ENCODE results near the gene PCGF1.

The PCGF1 gene

DNA sequence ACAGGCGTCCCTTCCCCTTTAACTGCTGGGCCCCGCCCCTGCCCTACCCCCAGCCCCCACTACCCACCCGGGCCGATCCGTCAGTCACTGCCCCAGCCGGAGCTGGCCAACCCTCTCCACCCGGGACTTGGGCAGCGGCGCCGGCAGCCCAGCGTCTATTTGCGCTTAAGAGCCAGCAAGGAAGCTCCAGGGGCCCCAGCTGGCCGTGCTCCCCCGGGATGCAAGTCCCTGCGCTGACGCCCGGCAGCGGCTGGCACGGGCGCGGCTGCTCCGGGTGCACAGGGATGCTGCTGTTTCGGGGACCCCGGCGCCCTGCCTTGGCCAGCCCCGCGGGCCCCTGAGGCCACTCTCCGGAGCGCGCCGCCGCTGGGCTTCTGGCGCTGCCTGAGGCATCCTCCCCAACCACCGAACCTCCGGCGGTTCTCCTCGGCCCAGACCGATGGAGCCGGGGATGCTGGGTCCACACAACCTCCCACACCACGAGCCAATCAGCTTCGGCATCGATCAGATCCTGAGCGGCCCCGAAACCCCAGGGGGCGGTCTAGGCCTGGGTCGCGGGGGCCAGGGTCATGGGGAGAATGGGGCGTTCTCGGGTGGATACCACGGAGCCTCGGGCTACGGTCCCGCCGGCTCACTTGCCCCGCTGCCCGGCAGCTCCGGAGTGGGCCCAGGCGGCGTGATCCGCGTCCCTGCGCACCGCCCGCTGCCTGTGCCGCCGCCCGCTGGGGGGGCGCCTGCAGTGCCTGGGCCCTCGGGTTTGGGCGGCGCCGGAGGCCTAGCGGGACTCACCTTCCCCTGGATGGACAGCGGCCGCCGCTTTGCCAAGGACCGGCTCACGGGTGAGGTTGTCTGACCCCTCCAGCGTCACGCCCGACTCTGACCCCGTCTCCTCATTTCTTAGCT is 7.1 kb upstream of the PCGF1 start, which contains the start of gene TLX2:
TLX2 (plus strand) TSS at position 83 of the 903 bp plus-strand sequence; CDS start at position 440, 357 bp downstream.
- DNase-seq, result peak in 3 of 4 experiments; percentile 18 to 46 (median 39)

DNA sequence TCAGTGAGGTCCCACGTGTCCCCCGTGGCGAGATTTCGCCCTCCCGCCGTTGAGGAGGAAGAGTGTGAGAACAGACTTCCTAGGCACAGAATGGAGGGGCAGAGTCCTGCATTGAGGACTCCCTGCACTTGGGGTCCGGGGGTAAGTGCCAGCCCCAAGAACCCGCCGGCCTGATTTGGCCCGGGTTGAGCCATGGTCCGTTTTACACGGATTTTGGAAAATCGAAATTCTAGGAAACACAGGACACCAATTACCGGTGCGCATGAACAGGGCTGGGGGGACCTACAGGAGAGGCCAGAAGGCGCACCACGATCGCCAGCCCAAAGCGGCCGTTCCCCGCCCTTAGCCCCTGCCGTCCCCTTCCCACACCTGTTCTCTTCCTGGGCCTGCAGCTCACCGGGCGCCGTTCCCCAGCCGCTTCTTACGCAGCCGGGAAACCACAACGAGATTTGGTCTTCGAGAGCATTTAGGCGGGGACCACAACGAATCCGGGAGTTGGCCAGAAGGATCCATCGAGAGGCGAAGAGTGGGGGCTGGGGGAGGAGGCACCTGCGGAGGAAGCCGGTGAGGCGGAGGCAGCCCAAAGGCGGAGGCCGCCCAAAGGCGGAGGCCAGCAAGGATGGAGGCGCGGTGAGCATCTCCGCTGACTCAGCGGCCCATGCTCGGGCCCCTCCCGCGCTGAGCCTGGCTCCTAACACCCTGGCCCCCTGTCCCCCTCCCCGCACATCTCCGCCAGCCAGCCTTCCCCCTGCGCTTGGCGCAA is 6.3 kb upstream of the PCGF1 start:
- no peak for DNase-seq

DNA sequence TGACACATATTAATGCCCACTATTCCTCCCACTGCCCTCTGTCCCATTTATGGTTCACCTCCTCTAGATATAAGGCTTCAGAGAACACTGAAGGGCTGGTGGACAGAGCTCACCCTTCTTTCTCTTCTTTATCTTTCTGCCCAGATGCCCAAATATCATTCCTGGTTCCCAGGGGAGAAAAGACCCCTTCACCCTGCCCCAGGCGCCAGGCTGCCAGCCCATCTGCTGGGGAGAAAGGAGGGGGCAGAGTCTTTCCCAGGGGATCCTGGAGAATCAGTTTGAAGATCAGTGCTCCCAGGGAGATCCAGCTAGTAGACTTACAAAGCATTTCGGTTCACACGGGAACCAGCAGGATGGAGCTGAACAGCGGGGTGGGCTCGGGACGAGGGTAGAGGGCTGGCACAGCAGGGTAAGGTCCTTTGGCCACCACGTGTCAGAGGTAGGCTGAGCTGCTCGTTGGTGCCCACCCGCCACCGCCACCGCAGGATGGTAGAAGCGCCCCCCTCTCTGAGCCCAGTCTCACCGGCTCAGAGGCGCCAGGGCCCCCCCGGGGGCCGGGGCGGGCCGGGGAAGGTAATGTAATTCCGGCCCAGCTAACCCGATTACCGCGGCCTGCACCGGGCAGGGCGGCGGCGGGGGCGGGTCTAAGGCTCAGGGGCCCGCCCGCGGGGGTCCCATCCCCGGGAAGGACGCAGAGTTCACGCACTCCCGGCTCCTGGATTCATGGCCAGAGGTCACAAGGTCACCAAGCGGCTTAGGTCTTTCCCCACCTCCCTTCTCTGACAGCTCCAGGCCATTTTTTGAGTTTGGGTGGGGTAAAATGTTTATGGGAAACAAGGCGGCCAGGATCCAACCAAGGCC is 5.5 kb upstream of the PCGF1 start:
- no peak for DNase-seq

DNA sequence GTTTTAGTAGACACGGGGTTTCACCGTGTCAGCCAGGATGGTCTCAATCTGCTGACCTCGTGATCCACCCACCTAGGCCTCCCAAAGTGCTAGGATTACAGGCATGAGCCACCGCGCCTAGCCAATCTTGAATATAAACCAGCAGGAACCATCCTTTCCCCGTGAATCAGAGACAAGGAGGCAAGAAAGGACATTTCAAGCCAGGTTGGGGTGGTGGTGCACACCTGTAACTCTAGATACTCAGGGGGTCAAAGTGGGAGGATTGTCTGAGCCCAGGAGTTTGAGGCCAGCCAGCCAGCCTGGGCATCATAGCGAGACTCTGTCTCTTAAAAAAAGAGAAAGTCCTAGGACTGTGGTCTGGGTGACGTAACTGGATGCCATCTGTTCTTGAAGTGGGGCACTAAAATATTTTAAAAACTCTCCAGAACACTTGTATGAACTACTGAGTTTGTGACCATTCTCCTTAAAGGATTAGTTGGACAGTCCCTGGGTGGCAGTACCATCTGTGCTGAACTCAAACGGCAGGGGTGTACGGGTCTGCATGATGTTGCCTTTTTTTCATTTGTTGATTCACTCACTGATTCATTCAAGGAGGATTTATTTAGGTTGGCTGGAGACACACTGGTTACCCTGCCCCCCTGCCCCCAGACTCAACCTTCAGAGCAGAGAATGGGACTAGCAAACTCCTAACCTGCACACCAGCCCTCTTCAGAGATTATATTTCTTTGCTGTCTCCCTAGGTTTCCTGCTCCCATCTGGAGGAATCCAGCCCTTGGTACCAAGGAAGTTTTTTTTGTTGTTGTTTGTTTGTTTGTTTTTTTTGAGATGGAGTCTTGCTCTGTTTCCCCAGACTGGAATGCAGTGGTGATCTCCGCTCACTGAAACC is 3.9 kb upstream of the PCGF1 start:
- DNase-seq, result no peak

DNA sequence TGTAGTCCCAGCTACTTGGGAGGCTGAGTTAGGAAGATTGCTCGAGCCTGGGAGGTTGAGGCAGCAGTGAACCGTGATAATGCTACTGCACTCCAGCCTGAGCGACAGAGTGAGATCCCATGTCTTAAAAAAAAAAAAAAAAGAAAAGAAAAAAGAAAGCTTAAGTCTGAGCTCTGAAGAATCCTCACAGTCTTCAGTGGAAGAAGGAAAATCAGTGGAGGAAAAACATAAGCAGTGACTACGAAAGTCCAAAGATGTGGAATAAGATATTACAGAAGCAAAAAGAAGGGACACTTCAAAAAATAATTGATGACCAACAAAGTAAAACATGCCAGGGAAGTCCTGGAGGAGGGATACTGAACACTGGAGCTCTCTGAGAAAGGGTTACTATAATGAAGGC is 2.8 kb upstream of the PCGF1 start:
- DNase-seq, result no peak

DNA sequence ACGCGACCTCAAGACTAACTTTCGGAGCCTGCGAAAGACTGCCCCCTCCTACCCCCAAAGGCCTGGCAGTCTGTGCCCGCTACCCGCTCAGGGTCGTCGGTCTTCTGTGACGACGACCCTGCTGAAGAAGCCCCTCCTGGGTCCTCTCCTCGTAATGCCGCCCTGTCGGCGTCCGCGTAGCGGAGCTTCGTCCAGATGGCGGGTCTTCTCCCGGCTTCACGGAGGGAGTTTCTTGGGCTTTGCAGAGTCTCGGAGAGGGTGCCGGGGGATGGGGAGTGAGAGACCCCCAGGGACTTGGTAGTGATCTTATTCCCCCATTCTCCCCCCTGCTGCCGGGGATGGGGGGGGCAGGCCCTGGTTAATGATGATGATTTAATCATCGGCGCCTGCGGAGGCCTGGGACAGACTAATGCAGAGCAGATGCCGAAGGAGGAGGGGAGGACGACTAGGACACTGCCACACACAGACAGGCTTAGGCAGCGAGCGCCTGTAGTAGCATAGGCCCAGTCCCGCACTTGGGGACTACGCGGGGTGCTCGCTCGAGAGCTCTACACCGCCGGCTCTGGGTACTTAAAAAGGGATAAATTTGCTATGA is 528 bp upstream of the PCGF1 start:
- no peak for DNase-seq

DNA sequence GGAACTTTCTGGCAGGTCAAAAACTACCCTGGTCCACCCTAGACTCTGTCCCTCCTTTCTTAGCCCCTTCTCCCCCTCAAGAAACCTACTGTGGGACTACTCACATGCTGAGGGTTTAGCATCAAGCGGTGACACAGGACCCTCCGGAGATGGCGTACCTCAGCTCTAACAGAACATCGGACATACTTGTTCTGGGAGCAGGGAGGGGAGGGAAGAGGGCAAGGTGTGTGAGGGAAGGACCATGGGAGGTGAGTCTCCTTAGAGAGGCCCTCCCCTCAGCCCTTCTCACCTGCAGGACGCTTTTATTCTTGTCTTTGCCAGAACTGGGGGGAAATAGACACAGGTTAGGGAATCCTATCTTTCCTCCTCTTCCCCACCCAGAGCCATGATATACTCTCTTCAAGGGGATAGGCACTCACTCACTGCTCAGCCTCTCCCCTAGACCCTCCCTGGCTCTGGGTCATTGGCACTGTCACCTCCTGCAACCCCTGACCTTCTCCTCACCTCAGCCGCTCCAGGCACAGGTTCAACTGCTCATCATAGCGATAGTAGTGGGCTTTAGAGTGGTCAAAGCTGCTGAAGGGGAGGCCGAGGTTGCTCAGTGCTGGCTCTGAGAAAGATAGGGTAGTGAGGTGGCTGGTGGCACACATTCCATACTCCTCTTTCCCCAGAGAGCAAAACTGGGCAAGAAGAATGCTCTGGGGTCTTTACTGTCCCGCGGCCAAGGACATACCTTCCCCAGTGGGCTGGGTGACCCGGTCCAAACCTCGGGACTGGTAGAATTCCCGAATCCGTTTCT is 1.8 kb downstream of the PCGF1 start:
- DNase-seq, result no peak

DNA sequence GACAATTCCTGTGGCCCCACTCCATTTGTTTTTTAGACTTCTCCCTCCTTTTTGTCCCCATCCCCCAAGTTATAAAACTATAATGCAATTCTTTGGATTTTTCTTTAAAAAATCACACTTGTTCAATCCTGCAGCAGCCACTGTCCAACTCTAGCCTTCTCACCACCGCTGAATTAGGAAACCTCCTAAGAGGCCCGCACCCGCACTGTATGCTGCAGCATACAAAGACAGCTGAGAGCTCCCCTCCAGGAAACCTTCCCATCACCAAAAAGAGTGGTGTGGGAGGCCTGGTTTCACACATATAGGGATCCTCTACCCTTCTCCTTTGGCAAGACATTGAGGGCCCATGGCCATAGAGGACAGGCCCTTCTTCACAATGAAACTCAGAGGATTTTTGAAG is 2.9 kb downstream of the PCGF1 start:
- no peak for DNase-seq

DNA sequence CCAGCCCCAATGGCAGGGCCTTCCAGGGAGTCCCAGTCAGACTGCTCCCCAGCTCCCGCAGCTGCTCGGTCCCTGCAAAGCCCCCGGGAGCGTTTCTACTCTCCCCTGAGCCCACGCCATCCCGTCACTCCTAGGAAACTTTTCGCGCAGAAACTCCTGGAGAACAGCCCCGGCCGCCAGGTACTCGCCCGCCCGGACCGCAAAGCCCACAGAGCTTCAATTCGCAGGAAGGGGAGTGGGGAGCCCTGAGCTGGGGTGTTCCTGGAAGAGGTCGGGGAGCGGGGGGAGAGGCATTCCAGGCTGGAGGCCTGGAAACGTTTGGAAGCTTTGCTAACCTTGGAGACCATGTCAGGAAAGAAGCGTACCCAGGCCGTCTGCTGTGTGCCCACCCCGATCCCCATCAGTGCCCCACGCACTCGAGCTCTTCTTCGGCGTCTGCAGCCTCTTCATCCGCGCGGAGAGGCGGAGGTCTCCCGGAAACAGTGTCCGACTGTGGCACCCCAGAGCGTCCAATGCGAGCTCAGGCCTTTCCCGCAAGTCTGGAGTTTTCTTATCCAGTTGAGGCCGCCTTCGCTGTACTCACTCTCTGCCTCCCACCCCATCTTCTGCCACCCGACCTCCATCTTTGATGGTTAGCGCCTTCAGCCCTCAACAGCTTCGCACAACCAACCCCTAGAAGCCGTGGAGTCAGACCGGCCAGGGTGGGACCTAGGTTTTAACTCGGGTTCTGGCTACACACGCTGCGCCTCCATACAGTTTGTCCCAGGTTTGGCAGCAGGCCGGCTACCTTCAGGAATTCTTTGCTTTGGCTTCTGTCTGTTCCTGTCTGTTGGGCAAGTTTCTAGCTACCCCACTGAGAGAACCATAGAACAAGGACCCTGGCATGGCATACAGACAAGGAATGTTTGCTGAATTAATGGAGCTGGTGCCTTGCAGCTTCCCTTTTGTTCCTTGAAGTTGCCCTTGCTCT is 3.7 kb downstream of the PCGF1 start:
- no peak for DNase-seq

DNA sequence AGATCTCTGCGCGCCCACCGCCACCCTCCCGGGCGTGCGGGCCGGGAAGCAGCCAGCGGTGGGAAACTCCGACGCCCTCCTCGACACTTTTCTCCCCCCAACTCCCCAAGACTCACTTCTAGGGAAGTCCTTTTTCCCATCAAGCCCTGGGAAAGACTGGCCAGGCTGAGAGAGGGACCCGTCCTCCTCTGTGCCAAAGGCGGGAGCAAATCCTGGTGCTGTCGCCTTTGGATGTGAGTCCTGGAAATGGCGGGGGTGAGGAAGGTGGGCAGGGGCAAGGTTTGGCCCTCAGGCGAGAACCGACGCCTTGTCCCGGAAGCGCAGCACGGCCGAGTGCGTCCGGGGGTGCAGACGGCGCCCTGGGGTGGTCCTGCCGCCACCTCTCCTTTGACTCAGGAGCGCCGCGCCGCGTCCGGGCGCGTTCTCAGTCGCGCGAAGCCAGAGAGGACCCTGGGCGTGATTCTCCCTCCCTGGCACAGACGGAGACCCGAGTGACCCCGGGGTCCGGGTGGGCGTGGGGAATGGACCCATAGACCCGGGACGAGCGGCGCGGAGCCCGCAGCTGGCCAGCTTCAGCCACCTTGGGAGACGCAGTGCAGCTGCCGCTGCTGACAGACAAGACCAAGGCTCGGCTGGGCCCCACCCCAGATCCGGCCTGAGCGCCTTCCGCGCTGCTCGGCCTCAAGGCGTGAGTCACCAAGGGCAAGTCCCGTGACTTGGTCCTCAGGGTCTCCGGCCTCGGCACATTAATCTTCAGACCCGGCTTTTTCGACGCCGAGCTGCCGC is 4.6 kb downstream of the PCGF1 start:
- peak; percentile 80 to 92 (median 88) for DNase-seq

DNA sequence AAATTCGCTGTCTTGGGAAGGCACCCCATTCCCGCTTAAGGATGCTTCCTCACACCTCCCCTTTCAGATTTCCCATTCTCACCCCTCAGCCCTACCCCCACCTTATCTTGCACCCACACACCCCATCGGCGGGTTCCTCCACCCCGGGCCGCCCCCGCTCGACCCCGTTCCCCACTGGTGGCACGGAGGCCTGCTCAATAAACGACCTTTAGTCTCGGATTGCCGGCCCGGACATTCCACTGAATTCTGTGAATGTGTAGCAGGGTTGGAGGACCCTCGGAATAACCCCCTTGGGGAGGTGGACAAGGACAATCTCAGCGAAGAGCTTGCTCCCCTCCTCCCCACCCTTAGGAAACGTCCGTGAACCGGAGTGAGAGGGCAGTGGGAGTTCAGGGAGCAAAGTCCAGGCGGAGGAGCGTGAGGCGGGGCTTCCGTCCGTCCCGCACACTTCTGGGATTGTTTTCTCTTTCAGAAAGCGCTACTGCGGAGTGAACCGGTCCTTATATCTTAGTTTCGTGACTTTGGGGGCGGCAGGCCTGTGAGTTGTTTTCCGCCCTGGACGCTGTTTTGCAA is 5.3 kb downstream of the PCGF1 start:
- peak in 3 of 4 experiments; percentile 36 to 56 (median 51) for DNase-seq

DNA sequence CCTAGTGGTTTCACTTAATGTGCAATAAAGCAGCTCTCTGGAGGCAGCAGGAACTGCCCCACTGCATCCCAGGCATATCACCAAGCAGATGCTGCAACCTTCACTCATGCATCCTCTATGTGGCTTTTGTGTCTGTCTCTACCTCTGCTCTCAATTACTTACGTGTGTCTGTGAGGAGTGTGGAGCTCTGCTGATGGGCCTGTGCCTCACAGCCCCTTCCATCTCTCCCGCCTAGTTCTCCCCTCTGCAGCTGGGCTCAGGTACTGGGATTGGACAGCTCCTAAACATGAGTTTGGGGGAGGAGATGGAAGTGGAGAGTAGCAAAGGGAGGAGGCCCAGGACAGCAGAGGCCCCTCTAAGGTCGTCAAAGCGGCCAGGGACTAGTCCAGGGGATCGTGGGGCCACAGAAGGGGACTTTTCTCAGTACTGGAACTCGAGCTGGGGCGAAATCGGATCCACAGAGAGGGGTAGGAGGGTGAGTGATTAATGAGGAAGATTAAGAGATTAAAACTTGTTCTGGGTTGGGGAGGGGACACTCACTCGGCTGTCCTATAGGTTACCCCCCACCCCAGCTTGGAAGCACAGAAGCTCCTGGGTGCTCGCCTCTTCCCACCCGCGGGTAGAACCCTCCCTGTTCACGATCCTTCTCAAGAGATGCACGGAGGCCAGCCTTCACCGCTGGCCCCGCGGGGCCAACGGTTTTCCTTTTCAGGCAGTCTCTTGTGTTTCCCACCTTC is 6.0 kb downstream of the PCGF1 start:
- DNase-seq, result no peak

DNA sequence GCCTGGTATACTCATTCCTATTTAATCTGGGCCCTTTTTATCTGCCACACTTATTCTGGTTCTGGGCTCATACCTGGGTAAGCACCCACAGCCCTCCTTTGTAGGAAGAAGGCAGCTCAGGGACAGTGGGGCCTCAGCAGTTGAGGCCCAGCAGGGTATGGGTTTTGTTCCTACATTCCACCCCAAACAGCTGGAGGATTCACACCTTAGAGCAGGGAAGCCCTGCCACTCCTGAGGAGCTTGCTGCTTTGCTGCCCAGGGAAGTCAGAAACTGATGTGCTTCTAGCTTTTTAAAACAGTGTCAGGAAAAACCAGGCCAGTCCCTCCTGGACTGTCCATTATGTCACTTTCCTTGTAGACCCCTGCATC is 6.9 kb downstream of the PCGF1 start:
- no peak for DNase-seq

DNA sequence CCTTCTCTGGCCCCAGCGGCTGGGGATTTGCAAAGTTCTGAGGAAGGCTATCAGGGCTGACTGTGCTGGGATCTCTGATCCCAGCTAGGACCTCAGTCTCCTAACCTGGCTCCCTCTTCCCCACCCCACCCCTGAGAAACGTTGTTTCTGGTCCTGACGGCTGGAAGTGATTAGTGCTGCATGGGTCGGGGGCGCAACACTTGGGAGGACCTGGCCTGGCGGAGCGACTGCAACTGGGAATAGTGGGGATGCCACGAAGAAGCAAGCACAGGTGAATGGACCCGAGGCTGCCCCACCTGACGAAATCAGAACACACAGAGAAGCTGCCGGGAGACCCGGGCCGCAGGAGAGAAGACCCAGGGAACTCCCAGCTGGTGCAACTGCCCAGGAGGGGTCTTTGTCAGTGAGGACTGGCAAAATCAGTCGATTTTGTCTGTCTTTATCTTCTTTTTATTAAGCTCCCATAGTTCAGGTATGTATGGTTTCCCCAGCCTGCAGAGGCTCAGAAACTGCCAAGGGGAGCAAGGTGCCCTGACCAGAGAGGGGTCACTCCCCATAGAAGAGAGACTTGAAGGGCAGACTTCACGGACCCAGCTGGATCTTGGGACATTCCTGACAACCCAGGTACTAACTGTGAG is 7.4 kb downstream of the PCGF1 start:
- no peak for DNase-seq

DNA sequence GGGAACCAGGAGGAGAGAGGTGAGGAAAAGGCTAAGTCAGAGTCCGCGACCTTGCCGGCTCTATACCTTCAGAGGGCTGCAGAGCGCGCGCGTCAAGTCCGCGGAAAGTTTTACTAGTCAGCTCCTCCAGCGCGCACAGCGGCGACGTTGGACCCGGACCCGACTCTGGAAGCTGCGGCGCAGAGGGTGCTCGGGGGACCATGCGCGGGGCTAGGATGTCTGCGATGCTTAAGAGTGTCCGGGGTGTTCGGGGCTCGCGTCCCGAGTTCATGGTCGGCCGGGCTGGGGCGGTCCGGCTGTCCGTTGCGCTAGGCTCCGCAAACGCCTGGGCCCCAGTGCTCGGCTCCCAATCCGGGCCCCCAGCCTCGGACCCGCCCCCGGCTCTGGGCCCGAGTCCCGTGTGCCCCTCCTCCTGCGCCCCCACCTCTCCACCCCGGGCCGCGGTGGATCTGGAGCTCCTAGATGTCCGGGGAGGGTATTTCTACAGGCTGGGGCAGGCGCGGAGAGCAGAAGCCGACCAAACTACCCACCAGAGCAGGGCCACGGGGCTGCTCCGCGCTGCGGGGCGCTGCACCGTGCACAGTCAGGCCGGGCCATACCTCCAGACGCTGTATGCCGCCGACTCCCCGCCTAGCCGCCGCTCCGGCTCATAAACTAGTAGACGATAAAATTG is 8.1 kb downstream of the PCGF1 start, which contains the start of gene LBX2:
LBX2 (minus strand) TSS at position 337 of the 673 bp plus-strand sequence; CDS start at position 271, 66 bp downstream.
- DNase-seq, result peak in 3 of 4 experiments; percentile 28 to 52 (median 36)

Data from suppressor macrophage (primary cell).